Skeletal muscle satellite cell (primary cell): ENCODE results near the gene OR7D2. TPM values are rescaled to one million over a fixed set of nuclear protein-coding genes. Genes with fewer than 3 reads are reported as not detected.

Experiments
- H3K27me3 ChIP-seq: 2 replicates; pipeline ENCODE4 v1.7.0; 2013; ENCODE audit warnings: low read length; ENCODE audit not compliant: control insufficient read depth, insufficient read depth
- H3K36me3 ChIP-seq: 2 replicates; pipeline ENCODE4 v1.7.0; 2013; ENCODE audit warnings: mild to moderate bottlenecking, control low read depth, low read length; ENCODE audit not compliant: insufficient read depth
- H3K4me1 ChIP-seq: 2 replicates; pipeline ENCODE4 v1.7.0; 2013; ENCODE audit warnings: low read length; ENCODE audit not compliant: control insufficient read depth, insufficient read depth
- H3K4me2 ChIP-seq: 2 replicates; pipeline ENCODE4 v1.7.0; 2013; ENCODE audit warnings: mild to moderate bottlenecking, low read length
- H3K4me3 ChIP-seq: 2 replicates; pipeline ENCODE4 v1.7.0; 2013; ENCODE audit warnings: low read length
- H3K9ac ChIP-seq: 2 replicates; pipeline ENCODE4 v1.7.0; 2013; ENCODE audit warnings: mild to moderate bottlenecking, low read depth, low read length, moderate library complexity
- H3K9me3 ChIP-seq: replicated peaks from 2 replicates; pipeline ENCODE4 v1.7.0; 2013; ENCODE audit warnings: mild to moderate bottlenecking, control low read depth, low read length
- total RNA-seq: library from RNA; depleted of rRNA; stranded (reverse); fragments of >200 nt; gene quantifications from 2 replicates; pipeline ENCODE4 v1.2.3, GENCODE V29; 2012; rRNA removed

OR7D2 gene
- not detected in 2 replicates for total RNA-seq

DNA sequence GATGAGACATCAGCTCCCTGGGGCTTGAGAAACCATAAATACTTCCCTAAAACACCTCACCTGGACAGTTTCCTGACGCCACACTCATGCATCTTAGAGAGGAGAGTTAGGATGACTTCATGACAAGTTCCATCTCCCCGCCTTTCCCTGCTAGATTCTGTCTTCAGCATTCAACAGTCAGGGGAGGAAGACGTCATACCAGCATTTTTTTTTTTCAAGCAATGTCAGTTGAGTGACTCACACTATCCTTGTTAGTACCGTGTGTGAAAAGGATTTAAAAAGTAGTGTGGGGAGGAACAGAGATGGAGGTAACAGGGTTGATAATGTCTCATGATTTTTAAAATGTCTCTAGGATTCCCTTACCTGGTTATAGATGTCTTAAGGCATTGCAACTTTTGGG is at the start of gene OR7D2:
OR7D2 (plus strand) TSS at position 79 of the 400 bp plus-strand sequence. CDS start 6,803 bp downstream, outside the sequence.
- H3K4me2 ChIP-seq = no peak within 1 kb of the TSS
- H3K9me3 ChIP-seq = no peaks in the 10 kb centered on the region
- no peak within 1 kb of the TSS for H3K4me3 ChIP-seq
- H3K9ac ChIP-seq = no peak within 1 kb of the TSS
- no peaks in the 10 kb centered on the region for H3K27me3 ChIP-seq
- no peaks in the 10 kb centered on the region for H3K36me3 ChIP-seq
- no peaks in the 10 kb centered on the region for H3K4me1 ChIP-seq

DNA sequence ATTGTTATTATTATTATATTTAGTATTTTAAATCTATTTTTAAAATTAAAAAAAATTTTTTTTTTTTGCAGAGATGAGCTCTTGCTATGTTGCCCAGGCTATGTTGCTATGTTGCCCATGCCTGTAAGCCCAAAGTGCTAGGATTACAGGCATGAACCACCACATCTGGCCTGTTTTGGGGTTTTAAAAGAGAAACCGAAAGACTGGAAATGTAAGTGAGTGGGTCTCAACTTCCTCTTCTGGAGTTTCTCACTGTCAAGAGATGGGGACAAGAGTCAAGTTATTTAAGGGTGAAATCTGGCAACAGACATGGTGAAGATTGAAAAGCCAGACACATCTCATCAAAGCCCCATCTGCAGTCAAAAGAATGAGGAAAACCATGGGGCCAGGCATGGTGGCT is 47.8 kb upstream of the OR7D2 start:
- no peak overlapping the region for H3K9ac ChIP-seq
- no peaks in the 10 kb centered on the region for H3K9me3 ChIP-seq
- no peak overlapping the region for H3K4me2 ChIP-seq
- no peaks in the 10 kb centered on the region for H3K4me1 ChIP-seq
- no peak overlapping the region for H3K4me3 ChIP-seq
- H3K36me3 ChIP-seq = no peaks in the 10 kb centered on the region
- no peaks in the 10 kb centered on the region for H3K27me3 ChIP-seq

GRCh38 chr19:9132422-9132821 is 46.4 kb upstream of the OR7D2 start:
- Histone ChIP-seq H3K4me2 (no peak overlapping the region), H3K9ac (no peak overlapping the region), H3K9me3 (no peaks in the 10 kb centered on the region), H3K4me1 (no peaks in the 10 kb centered on the region), H3K36me3 (no peaks in the 10 kb centered on the region), H3K4me3 (no peak overlapping the region), H3K27me3 (no peaks in the 10 kb centered on the region)

DNA sequence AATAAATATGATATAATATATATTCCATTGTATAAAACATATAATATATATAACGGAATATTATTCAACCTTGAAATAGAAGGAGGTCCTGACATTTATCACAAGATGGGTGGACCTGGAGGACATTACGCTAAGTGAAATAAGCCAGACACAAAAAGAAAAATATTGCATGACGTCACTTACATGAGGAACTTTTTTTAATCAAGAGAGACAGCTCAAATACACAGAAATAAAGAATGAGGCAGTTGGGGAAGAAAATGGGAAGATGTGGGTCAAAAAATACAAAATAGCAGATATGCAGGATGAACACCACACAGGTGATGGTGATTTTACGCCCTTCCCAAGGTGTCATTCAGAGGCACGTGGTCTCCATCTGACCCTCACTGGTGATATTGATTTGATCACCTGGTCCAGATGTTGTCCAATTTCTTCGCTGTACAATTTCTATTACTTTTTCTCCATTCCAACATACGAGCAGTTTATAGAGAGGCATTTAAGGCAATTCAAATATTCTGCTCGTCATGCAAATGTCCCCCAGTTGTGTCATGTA is 39.1 kb upstream of the OR7D2 start:
- no peaks in the 10 kb centered on the region for H3K27me3 ChIP-seq
- H3K9ac ChIP-seq = peak overlapping the region; percentile 95
- peaks cover 9% of the 10 kb centered on the region for H3K4me1 ChIP-seq
- H3K4me2 ChIP-seq = peak overlapping the region; percentile 89
- peaks cover 4% of the 10 kb centered on the region for H3K9me3 ChIP-seq
- H3K36me3 ChIP-seq = peaks cover 13% of the 10 kb centered on the region
- peak overlapping the region; percentile 84 for H3K4me3 ChIP-seq

DNA sequence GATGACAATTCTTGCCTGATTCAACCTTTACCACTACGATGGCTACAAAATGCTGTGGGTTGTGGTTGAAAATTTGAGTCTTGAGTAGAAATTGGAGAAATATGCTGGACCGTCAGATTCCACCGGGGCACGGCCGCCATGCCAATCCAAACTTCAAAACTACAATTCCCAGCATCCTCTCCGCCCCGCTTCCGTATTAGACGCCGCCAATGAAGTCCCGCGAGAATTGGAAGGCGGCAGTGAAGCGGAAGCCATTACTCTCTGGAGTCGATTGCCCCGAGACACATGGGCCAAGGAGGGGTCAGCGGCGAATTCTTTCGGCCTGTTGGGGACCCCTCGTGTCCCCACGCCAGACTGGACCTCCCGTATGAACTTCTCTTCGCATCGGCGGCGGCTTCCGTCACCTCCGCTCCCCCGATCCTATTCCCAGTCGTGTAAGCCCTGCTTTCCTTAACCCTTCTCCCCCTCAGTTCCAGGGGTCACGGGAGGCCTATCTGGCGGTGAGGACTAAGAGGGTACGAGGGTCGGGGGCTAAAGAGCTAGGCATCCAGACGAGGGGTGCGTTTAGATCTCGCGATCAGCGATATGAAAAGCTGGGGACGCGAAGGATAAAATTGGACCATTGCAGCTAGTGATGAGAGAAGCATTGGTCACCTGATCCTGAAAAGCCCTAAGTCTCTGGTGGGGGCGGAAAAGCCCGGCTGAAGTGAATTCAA is 38.5 kb upstream of the OR7D2 start, which contains the start of gene ZNF317:
ZNF317 (plus strand) TSS at position 239 of the 716 bp plus-strand sequence. CDS start 15,620 bp downstream, outside the sequence.
- Histone ChIP-seq H3K4me2 (peak within 1 kb of the TSS; percentile 89), H3K27me3 (no peaks in the 10 kb centered on the region), H3K9me3 (peaks cover 11% of the 10 kb centered on the region), H3K4me3 (peak within 1 kb of the TSS; percentile 84), H3K36me3 (peaks cover 16% of the 10 kb centered on the region), H3K9ac (peak within 1 kb of the TSS; percentile 95), H3K4me1 (peaks cover 9% of the 10 kb centered on the region)

- peaks cover 9% of the 10 kb centered on the region for H3K4me1 ChIP-seq
- no peak overlapping the region for H3K4me2 ChIP-seq
- H3K4me3 ChIP-seq = no peak overlapping the region
- peaks cover 29% of the 10 kb centered on the region for H3K36me3 ChIP-seq
- peaks cover 26% of the 10 kb centered on the region for H3K9me3 ChIP-seq
- H3K27me3 ChIP-seq = no peaks in the 10 kb centered on the region
- no peak overlapping the region for H3K9ac ChIP-seq
These were observed 33.9 kb upstream of the OR7D2 start for GRCh38 chr19:9144920-9145319.

DNA sequence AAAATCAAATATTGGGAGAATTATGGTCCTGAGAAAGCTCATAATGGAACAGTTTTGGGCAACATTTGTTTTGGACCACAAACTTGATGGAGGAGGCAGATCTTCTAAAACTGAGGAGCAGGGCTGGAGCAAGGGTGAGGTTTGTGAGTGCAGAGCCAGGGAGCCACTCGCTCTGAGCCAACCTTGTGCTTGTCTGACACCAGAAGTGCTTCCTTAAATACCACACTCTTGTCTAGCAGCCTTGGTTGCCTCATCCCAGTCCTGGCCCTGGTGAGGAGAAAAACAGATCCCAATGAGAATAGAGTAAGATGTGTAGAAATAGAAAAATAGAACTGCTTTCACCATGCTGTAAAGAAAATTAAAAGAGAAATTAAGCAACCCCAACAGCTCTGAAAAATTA is 31.9 kb upstream of the OR7D2 start:
- no peak overlapping the region for H3K9ac ChIP-seq
- H3K36me3 ChIP-seq = peaks cover 26% of the 10 kb centered on the region
- no peaks in the 10 kb centered on the region for H3K27me3 ChIP-seq
- peaks cover 26% of the 10 kb centered on the region for H3K9me3 ChIP-seq
- H3K4me3 ChIP-seq = no peak overlapping the region
- no peaks in the 10 kb centered on the region for H3K4me1 ChIP-seq
- H3K4me2 ChIP-seq = no peak overlapping the region

- no peak overlapping the region for H3K9ac ChIP-seq
- no peak overlapping the region for H3K4me2 ChIP-seq
- no peak overlapping the region for H3K4me3 ChIP-seq
- no peaks in the 10 kb centered on the region for H3K27me3 ChIP-seq
- H3K36me3 ChIP-seq = peaks cover 31% of the 10 kb centered on the region
- peaks cover 26% of the 10 kb centered on the region for H3K9me3 ChIP-seq
- no peaks in the 10 kb centered on the region for H3K4me1 ChIP-seq
These were observed 30.1 kb upstream of the OR7D2 start for GRCh38 chr19:9148697-9149096.

DNA sequence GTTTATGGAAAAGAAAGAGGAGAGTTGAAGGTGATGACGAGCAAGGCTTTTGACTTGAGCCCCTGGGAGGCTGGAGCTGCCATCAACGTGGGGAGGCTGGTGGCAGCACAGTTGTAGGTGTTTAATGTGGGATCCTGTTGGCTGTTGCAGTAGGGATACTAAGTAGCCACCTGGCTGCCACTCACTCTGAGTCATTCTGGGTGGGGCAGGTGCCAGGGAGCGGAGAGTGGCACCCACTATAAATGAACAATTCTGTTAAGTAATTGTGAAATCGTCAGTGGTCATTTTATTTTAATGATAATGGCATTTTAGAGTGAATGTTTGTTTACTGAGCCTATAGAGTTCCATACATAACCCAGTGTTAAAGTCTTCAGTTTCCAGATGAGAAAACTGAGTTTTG is 28.8 kb upstream of the OR7D2 start:
- no peak overlapping the region for H3K4me3 ChIP-seq
- no peak overlapping the region for H3K9ac ChIP-seq
- peaks cover 24% of the 10 kb centered on the region for H3K36me3 ChIP-seq
- no peaks in the 10 kb centered on the region for H3K27me3 ChIP-seq
- no peaks in the 10 kb centered on the region for H3K4me1 ChIP-seq
- no peak overlapping the region for H3K4me2 ChIP-seq
- peaks cover 19% of the 10 kb centered on the region for H3K9me3 ChIP-seq

- H3K9ac ChIP-seq = no peak overlapping the region
- no peak overlapping the region for H3K4me3 ChIP-seq
- H3K4me1 ChIP-seq = no peaks in the 10 kb centered on the region
- peaks cover 30% of the 10 kb centered on the region for H3K36me3 ChIP-seq
- H3K9me3 ChIP-seq = peaks cover 12% of the 10 kb centered on the region
- no peak overlapping the region for H3K4me2 ChIP-seq
- no peaks in the 10 kb centered on the region for H3K27me3 ChIP-seq
These were observed 28.1 kb upstream of the OR7D2 start for GRCh38 chr19:9150650-9151049.

GRCh38 chr19:9151367-9151766 is 27.4 kb upstream of the OR7D2 start:
- H3K4me3 ChIP-seq = no peak overlapping the region
- H3K9me3 ChIP-seq = peaks cover 12% of the 10 kb centered on the region
- H3K27me3 ChIP-seq = no peaks in the 10 kb centered on the region
- H3K36me3 ChIP-seq = peaks cover 37% of the 10 kb centered on the region
- H3K4me2 ChIP-seq = no peak overlapping the region
- H3K9ac ChIP-seq = no peak overlapping the region
- H3K4me1 ChIP-seq = no peaks in the 10 kb centered on the region

- H3K4me2 ChIP-seq = no peak overlapping the region
- H3K9ac ChIP-seq = no peak overlapping the region
- no peaks in the 10 kb centered on the region for H3K4me1 ChIP-seq
- peaks cover 16% of the 10 kb centered on the region for H3K9me3 ChIP-seq
- no peak overlapping the region for H3K4me3 ChIP-seq
- H3K27me3 ChIP-seq = no peaks in the 10 kb centered on the region
- H3K36me3 ChIP-seq = peaks cover 66% of the 10 kb centered on the region
These were observed 23.2 kb upstream of the OR7D2 start for GRCh38 chr19:9155591-9155990.
